Dermis blood vessel endothelial cell (primary cell): ENCODE data around the gene CLCN2. TPM values are rescaled to one million over a fixed set of nuclear protein-coding genes. Genes with fewer than 3 reads are reported as not detected.

Source experiments
- total RNA-seq: library from RNA; depleted of rRNA; stranded (reverse); fragments of >200 nt; gene quantifications from 2 replicates; pipeline ENCODE4 v1.2.3, GENCODE V29; 2014

The CLCN2 gene
- total RNA-seq, 1 donor from 2014 or later, result 5.4 TPM

Other genes starting within 250 kb of the CLCN2 start
- gene EIF2B5, start 226.2 kb downstream of the CLCN2 start, total RNA-seq, result 43.7 and 44.2 TPM in 2 replicates
- 33.5 and 36.9 TPM in 2 replicates for gene DVL3, start 206.2 kb downstream of the CLCN2 start, total RNA-seq
- gene AP2M1, start 186.8 kb downstream of the CLCN2 start, total RNA-seq, result 419 and 557 TPM in 2 replicates
- 44.5 and 58.4 TPM in 2 replicates for gene ABCF3, start 175.4 kb downstream of the CLCN2 start, total RNA-seq
- gene VWA5B2, start 132.0 kb downstream of the CLCN2 start, total RNA-seq, result 0.05 and 0.17 TPM in 2 replicates
- gene ALG3, start 112.6 kb downstream of the CLCN2 start, total RNA-seq, result 36.8 and 40.6 TPM in 2 replicates
- 3.0 and 4.8 TPM in 2 replicates for gene EEF1AKMT4, start 111.9 kb downstream of the CLCN2 start, total RNA-seq
- not detected in 2 replicates for gene CAMK2N2, start 100.1 kb downstream of the CLCN2 start, total RNA-seq
- gene ECE2, start 85.6 kb downstream of the CLCN2 start, total RNA-seq, result not detected in 2 replicates
- gene PSMD2, start 62.4 kb downstream of the CLCN2 start, total RNA-seq, result 411 and 593 TPM in 2 replicates
- 217 and 574 TPM in 2 replicates for gene EIF4G1, start 47.0 kb downstream of the CLCN2 start, total RNA-seq
- 32.9 and 50.5 TPM in 2 replicates for gene FAM131A, start 24.0 kb downstream of the CLCN2 start, total RNA-seq
- 91.2 and 135 TPM in 2 replicates for gene POLR2H, start 105 bp upstream of the CLCN2 start, total RNA-seq
- not detected in 2 replicates for gene THPO, start 16.6 kb upstream of the CLCN2 start, total RNA-seq
- gene CHRD, start 18.4 kb upstream of the CLCN2 start, total RNA-seq, result 0.23 and 0.34 TPM in 2 replicates
- gene EPHB3, start 200.2 kb upstream of the CLCN2 start, total RNA-seq, result under 0.01 and 0.23 TPM in 2 replicates